Loucy (cell line): ENCODE results near the gene NEMF.
"Not testable (repeated sequence)": the region's sequence is repeated elsewhere in the genome, so short reads cannot be mapped to it uniquely, and the experiment has no call there.

ENCODE experiments used
- H2AFZ ChIP-seq: fragments of 200-600 bp; sonication (generic); 2 replicates; pipeline ENCODE4 v1.6.0; 2016; ENCODE audit warnings: antibody characterized with exemption, mild to moderate bottlenecking, low read length, moderate library complexity
- H3F3A ChIP-seq: fragments of 200-600 bp; 2 replicates; pipeline ENCODE4 v1.6.0; 2016; ENCODE audit warnings: antibody characterized with exemption, low read depth, mild to moderate bottlenecking
- H3K27me3 ChIP-seq: fragments of 200-600 bp; sonication (generic); 2 replicates; pipeline ENCODE4 v1.6.1; 2014; ENCODE audit warnings: low read length, mild to moderate bottlenecking; ENCODE audit not compliant: insufficient read depth, poor library complexity, severe bottlenecking
- H3K36me3 ChIP-seq: fragments of 200-600 bp; sonication (generic); 2 replicates; pipeline ENCODE4 v1.6.1; 2016; ENCODE audit warnings: low read length; ENCODE audit not compliant: insufficient read depth
- H3K4me1 ChIP-seq: fragments of 200-600 bp; sonication (generic); 2 replicates; pipeline ENCODE4 v1.5.1; 2014; ENCODE audit warnings: low read length, mild to moderate bottlenecking; ENCODE audit not compliant: insufficient read depth, poor library complexity, severe bottlenecking
- H3K4me2 ChIP-seq: fragments of 200-600 bp; sonication (generic); 2 replicates; pipeline ENCODE4 v1.6.0; 2014; ENCODE audit warnings: antibody characterized with exemption, low read length, low read depth, mild to moderate bottlenecking; ENCODE audit not compliant: poor library complexity, severe bottlenecking
- H3K4me3 ChIP-seq: fragments of 200-600 bp; sonication (generic); 2 replicates; pipeline ENCODE4 v1.5.1; 2014; ENCODE audit warnings: low read length, mild to moderate bottlenecking, mixed read lengths; ENCODE audit not compliant: poor library complexity, severe bottlenecking
- H3K79me2 ChIP-seq: fragments of 200-600 bp; sonication (generic); 2 replicates; pipeline ENCODE4 v1.6.1; 2014; ENCODE audit warnings: low read length; ENCODE audit not compliant: insufficient read depth
- H3K9ac ChIP-seq: fragments of 200-600 bp; sonication (generic); 2 replicates; pipeline ENCODE4 v1.6.0; 2014; ENCODE audit warnings: mild to moderate bottlenecking, low read depth, low read length, moderate library complexity; ENCODE audit not compliant: poor library complexity, severe bottlenecking
- H3K9me2 ChIP-seq: fragments of 200-600 bp; sonication (generic); replicated peaks from 2 replicates; pipeline ENCODE4 v1.6.1; 2016; ENCODE audit warnings: low read depth, low read length, mixed read lengths
- H3K9me3 ChIP-seq: fragments of 200-600 bp; sonication (generic); 2 replicates; pipeline ENCODE4 v1.6.1; 2014; ENCODE audit warnings: mild to moderate bottlenecking, antibody characterized with exemption, low read length, low read depth; ENCODE audit not compliant: insufficient read depth
- H4K20me1 ChIP-seq: fragments of 200-600 bp; sonication (generic); 2 replicates; pipeline ENCODE4 v1.6.0; 2014; ENCODE audit warnings: antibody characterized with exemption, low read length, mild to moderate bottlenecking; ENCODE audit not compliant: insufficient read depth, poor library complexity, severe bottlenecking
- EZH2phosphoT487 ChIP-seq: fragments of 200-600 bp; IDR thresholded peaks from 2 replicates; pipeline ENCODE4 v1.6.1; 2018; ENCODE audit warnings: antibody characterized with exemption, mild to moderate bottlenecking, moderate library complexity, borderline replicate concordance
- TF ChIP-seq, protein P1 (sequence below): fragments of 200-600 bp; sonication (generic); conservative IDR thresholded peaks from 2 replicates; pipeline ENCODE4 v1.5.1; 2014; ENCODE audit warnings: mild to moderate bottlenecking, antibody characterized with exemption, low read length

Gene NEMF

GRCh38 chr14:49897965-49898364 lies 45.4 kb upstream of the NEMF start:
- peak overlapping the region; percentile 98 for H3K4me2 ChIP-seq
- H3K36me3 ChIP-seq = peaks cover 6% of the 10 kb centered on the region; the same call in 1 of the 2 replicates
- H3K9ac ChIP-seq = peak overlapping the region; percentile 99
- TF ChIP-seq, protein P1, sequence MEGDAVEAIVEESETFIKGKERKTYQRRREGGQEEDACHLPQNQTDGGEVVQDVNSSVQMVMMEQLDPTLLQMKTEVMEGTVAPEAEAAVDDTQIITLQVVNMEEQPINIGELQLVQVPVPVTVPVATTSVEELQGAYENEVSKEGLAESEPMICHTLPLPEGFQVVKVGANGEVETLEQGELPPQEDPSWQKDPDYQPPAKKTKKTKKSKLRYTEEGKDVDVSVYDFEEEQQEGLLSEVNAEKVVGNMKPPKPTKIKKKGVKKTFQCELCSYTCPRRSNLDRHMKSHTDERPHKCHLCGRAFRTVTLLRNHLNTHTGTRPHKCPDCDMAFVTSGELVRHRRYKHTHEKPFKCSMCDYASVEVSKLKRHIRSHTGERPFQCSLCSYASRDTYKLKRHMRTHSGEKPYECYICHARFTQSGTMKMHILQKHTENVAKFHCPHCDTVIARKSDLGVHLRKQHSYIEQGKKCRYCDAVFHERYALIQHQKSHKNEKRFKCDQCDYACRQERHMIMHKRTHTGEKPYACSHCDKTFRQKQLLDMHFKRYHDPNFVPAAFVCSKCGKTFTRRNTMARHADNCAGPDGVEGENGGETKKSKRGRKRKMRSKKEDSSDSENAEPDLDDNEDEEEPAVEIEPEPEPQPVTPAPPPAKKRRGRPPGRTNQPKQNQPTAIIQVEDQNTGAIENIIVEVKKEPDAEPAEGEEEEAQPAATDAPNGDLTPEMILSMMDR = no peak
- no peak for TF ChIP-seq EZH2phosphoT487
- peaks cover 11% of the 10 kb centered on the region for H3K27me3 ChIP-seq
- H4K20me1 ChIP-seq = peaks cover 67% of the 10 kb centered on the region
- peak overlapping the region; percentile 87 for H3K4me3 ChIP-seq
- H3K4me1 ChIP-seq = peaks cover 50% of the 10 kb centered on the region
- H3K9me3 ChIP-seq = no peaks in the 10 kb centered on the region
- no peak overlapping the region for H2AFZ ChIP-seq
- H3F3A ChIP-seq = peaks cover 4% of the 10 kb centered on the region; the same call in 1 of the 2 replicates
- H3K79me2 ChIP-seq = peaks cover 65% of the 10 kb centered on the region
- H3K9me2 ChIP-seq = no peaks in the 10 kb centered on the region

GRCh38 chr14:49897414-49897813 lies 44.8 kb upstream of the NEMF start:
- Histone ChIP-seq H2AFZ (no peak overlapping the region), H3K79me2 (peaks cover 66% of the 10 kb centered on the region), H3K27me3 (peaks cover 11% of the 10 kb centered on the region), H3F3A (peaks cover 4% of the 10 kb centered on the region; the same call in 1 of the 2 replicates), H3K9ac (peak overlapping the region; percentile 99), H3K4me2 (peak overlapping the region; percentile 98), H4K20me1 (peaks cover 67% of the 10 kb centered on the region), H3K4me3 (peak overlapping the region; percentile 87), H3K4me1 (peaks cover 50% of the 10 kb centered on the region), H3K36me3 (peaks cover 6% of the 10 kb centered on the region; the same call in 1 of the 2 replicates), H3K9me3 (no peaks in the 10 kb centered on the region), H3K9me2 (no peaks in the 10 kb centered on the region)
- no peak for TF ChIP-seq EZH2phosphoT487
- TF ChIP-seq, protein P1 = no peak

DNA sequence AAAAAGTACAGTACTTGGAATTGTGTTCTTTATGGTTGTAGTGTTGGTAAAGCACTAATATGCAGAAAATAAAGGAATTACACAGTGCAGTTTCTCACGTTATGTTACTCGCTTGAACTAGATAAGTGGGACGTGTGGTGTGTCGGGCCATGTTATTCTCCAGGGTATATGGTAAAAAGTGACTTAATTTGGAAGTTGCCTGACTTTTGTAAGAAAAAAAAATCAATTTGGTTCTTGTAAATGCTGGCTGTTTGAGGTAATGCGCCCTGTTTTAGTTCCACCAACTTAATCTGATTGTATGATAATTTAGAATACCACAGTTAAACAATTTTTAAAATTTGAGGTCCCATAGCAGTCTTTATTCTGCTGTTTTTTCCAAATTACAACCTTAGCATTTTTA lies 44.4 kb upstream of the NEMF start:
- H3K4me3 ChIP-seq = peak overlapping the region; percentile 87
- TF ChIP-seq, protein P1 = 0 out of 2 replicates have a peak, but pooled peaks have one; percentile 27
- no peak for TF ChIP-seq EZH2phosphoT487
- H3K9me3 ChIP-seq = no peaks in the 10 kb centered on the region
- H3K4me1 ChIP-seq = peaks cover 53% of the 10 kb centered on the region
- peak overlapping the region; percentile 99 for H3K9ac ChIP-seq
- H3F3A ChIP-seq = peaks cover 4% of the 10 kb centered on the region; the same call in 1 of the 2 replicates
- H2AFZ ChIP-seq = no peak overlapping the region
- peaks cover 67% of the 10 kb centered on the region for H4K20me1 ChIP-seq
- H3K4me2 ChIP-seq = peak overlapping the region; percentile 98
- H3K9me2 ChIP-seq = no peaks in the 10 kb centered on the region
- peaks cover 6% of the 10 kb centered on the region; the same call in 1 of the 2 replicates for H3K36me3 ChIP-seq
- peaks cover 11% of the 10 kb centered on the region for H3K27me3 ChIP-seq
- H3K79me2 ChIP-seq = peaks cover 67% of the 10 kb centered on the region

- peak overlapping the region; percentile 99 for H3K9ac ChIP-seq
- peak overlapping the region; percentile 98 for H3K4me2 ChIP-seq
- H3K4me1 ChIP-seq = peaks cover 57% of the 10 kb centered on the region
- H3K9me2 ChIP-seq, H3F3A ChIP-seq, H2AFZ ChIP-seq, H3K36me3 ChIP-seq, H3K9me3 ChIP-seq: not testable (repeated sequence)
- peaks cover 67% of the 10 kb centered on the region for H4K20me1 ChIP-seq
- H3K79me2 ChIP-seq = peaks cover 72% of the 10 kb centered on the region
- peaks cover 11% of the 10 kb centered on the region for H3K27me3 ChIP-seq
- H3K4me3 ChIP-seq = peak overlapping the region; percentile 87
These were observed 43.7 kb upstream of the NEMF start for GRCh38 chr14:49896272-49896671.
